Esophagus (tissue), 2 donors: Measurements from ENCODE around the gene MUC5B. TPM values are rescaled to one million over a fixed set of nuclear protein-coding genes. Genes with fewer than 3 reads are reported as not detected.

Experiments used
- H3K27ac ChIP-seq, 2 donors: one replicate each; pipeline ENCODE4 v1.5.1; 2013; ENCODE audit warnings: low read depth in 2 of 2, mild to moderate bottlenecking in 2 of 2, inconsistent platforms in 1 of 2, low read length in 1 of 2, moderate library complexity in 1 of 2
- H3K27me3 ChIP-seq, 2 donors: one replicate each; pipeline ENCODE4 v1.6.1; 2013; ENCODE audit warnings: low read length in 2 of 2, control low read depth in 1 of 2, mild to moderate bottlenecking in 1 of 2; ENCODE audit not compliant: insufficient read depth in 2 of 2, control insufficient read depth in 1 of 2
- H3K36me3 ChIP-seq, 2 donors: one replicate each; pipeline ENCODE4 v1.6.1; 2013; ENCODE audit warnings: low read length in 1 of 2; ENCODE audit not compliant: control insufficient read depth in 2 of 2, insufficient read depth in 2 of 2
- H3K4me1 ChIP-seq, 2 donors: one replicate each; pipeline ENCODE4 v1.6.1; 2013; ENCODE audit warnings: low read length in 1 of 2; ENCODE audit not compliant: control insufficient read depth in 2 of 2, insufficient read depth in 2 of 2
- H3K4me3 ChIP-seq, 2 donors: one replicate each; pipeline ENCODE4 v1.5.1; 2013; ENCODE audit warnings: low read length in 2 of 2, mild to moderate bottlenecking in 2 of 2, low read depth in 1 of 2, moderate library complexity in 1 of 2
- H3K9me3 ChIP-seq, 2 donors: one replicate each; pipeline ENCODE4 v1.6.1; 2013; ENCODE audit warnings: mild to moderate bottlenecking in 2 of 2, low read depth in 1 of 2, low read length in 1 of 2, moderate library complexity in 1 of 2; ENCODE audit not compliant: control insufficient read depth in 2 of 2, insufficient read depth in 1 of 2
- WGBS, 2 donors: extraction: QIAGEN DNeasy Blood & Tissue Kit; methylation state at CpG; one replicate each; pipeline ENCODE4 v1.1.7; 2013; 5-methylcytosine and 5-hydroxymethylcytosine counted together
- polyA plus RNA-seq, 2 donors: library from polyadenylated mRNA; stranded (reverse); fragments of 200-250 nt; gene quantifications; one replicate each; pipeline ENCODE4 v1.2.3, GENCODE V29; 2013
- donor health status: healthy with polysubstance abuse.
- donor health status: Bipolar disorder and iron deficiency.

MUC5B gene
- polyA plus RNA-seq, 2 donors: 0.18 to 0.56 TPM

- Histone ChIP-seq H3K27me3 (peaks cover 0 to under 1% of the 10 kb centered on the region in 2 donors), H3K4me3 (no peak overlapping the region), H3K36me3 (no peaks in the 10 kb centered on the region), H3K4me1 (peaks cover 3 to 10% of the 10 kb centered on the region in 2 donors), H3K27ac (no peak overlapping the region), H3K9me3 (peaks cover 0 to 3% of the 10 kb centered on the region in 2 donors)
- WGBS, 2 donors: 82% methylated on average over 29 of the region's 29 CpGs
Observed at GRCh38 chr11:1197431-1197885, 25.4 kb upstream of the MUC5B start.

- Histone ChIP-seq H3K4me3 (no peak overlapping the region), H3K4me1 (peaks cover 3 to 10% of the 10 kb centered on the region in 2 donors), H3K27me3 (peaks cover 0 to 3% of the 10 kb centered on the region in 2 donors), H3K9me3 (peaks cover 0 to 3% of the 10 kb centered on the region in 2 donors), H3K27ac (no peak overlapping the region), H3K36me3 (no peaks in the 10 kb centered on the region)
- 73 to 77% methylated on average over 33 of the region's 33 CpGs for WGBS, 2 donors
Observed at GRCh38 chr11:1197886-1198560, 24.8 kb upstream of the MUC5B start.

- no peak overlapping the region for H3K4me3 ChIP-seq
- no peak overlapping the region for H3K27ac ChIP-seq
- 65 to 67% methylated on average over 26 of the region's 26 CpGs for WGBS, 2 donors
- no peaks in the 10 kb centered on the region for H3K36me3 ChIP-seq
- H3K27me3 ChIP-seq: peaks cover 0 to 3% of the 10 kb centered on the region in 2 donors
- peaks cover 3 to 14% of the 10 kb centered on the region in 2 donors for H3K4me1 ChIP-seq
- H3K9me3 ChIP-seq: peaks cover 0 to 3% of the 10 kb centered on the region in 2 donors
Observed at GRCh38 chr11:1198561-1199240, 24.2 kb upstream of the MUC5B start.

- Histone ChIP-seq H3K9me3 (peaks cover 0 to 3% of the 10 kb centered on the region in 2 donors), H3K4me3 (no peak overlapping the region), H3K36me3 (no peaks in the 10 kb centered on the region), H3K4me1 (peaks cover 3 to 14% of the 10 kb centered on the region in 2 donors), H3K27ac (no peak overlapping the region), H3K27me3 (peaks cover 0 to 3% of the 10 kb centered on the region in 2 donors)
- 42 to 59% methylated on average over 27 of the region's 27 CpGs for WGBS, 2 donors
Observed at GRCh38 chr11:1199241-1199750, 23.6 kb upstream of the MUC5B start.

GRCh38 chr11:1199751-1200610, 22.9 kb upstream of the MUC5B start:
- peaks cover 0 to 3% of the 10 kb centered on the region in 2 donors for H3K9me3 ChIP-seq
- peaks cover 0 to 3% of the 10 kb centered on the region in 2 donors for H3K27me3 ChIP-seq
- peaks cover 3 to 14% of the 10 kb centered on the region in 2 donors for H3K4me1 ChIP-seq
- no peak overlapping the region for H3K27ac ChIP-seq
- H3K36me3 ChIP-seq: no peaks in the 10 kb centered on the region
- WGBS, 2 donors: 44 to 57% methylated on average over 41 to 47 of the region's 47 CpGs
- H3K4me3 ChIP-seq: no peak overlapping the region

- 62 to 63% methylated on average over 16 of the region's 16 CpGs for WGBS, 2 donors
- peaks cover 0 to 3% of the 10 kb centered on the region in 2 donors for H3K9me3 ChIP-seq
- no peaks in the 10 kb centered on the region for H3K36me3 ChIP-seq
- H3K4me1 ChIP-seq: peaks cover 3 to 14% of the 10 kb centered on the region in 2 donors
- H3K4me3 ChIP-seq: no peak overlapping the region
- H3K27me3 ChIP-seq: peaks cover 0 to 3% of the 10 kb centered on the region in 2 donors
- no peak overlapping the region for H3K27ac ChIP-seq
Observed at GRCh38 chr11:1200611-1201191, 22.2 kb upstream of the MUC5B start.

- Histone ChIP-seq H3K4me1 (peaks cover 3 to 14% of the 10 kb centered on the region in 2 donors), H3K9me3 (peaks cover 0 to 3% of the 10 kb centered on the region in 2 donors), H3K4me3 (no peak overlapping the region), H3K27me3 (peaks cover 0 to 3% of the 10 kb centered on the region in 2 donors), H3K36me3 (no peaks in the 10 kb centered on the region), H3K27ac (no peak overlapping the region)
- WGBS, 2 donors: 88 to 89% methylated on average over 4 of the region's 4 CpGs
Observed at GRCh38 chr11:1201395-1202153, 21.3 kb upstream of the MUC5B start.

GRCh38 chr11:1202154-1202775, 20.6 kb upstream of the MUC5B start:
- H3K9me3 ChIP-seq: peaks cover 0 to 3% of the 10 kb centered on the region in 2 donors
- H3K27ac ChIP-seq: no peak overlapping the region
- WGBS, 2 donors: 42 to 50% methylated on average over 14 to 18 of the region's 18 CpGs
- no peak overlapping the region for H3K4me3 ChIP-seq
- peaks cover 3 to 14% of the 10 kb centered on the region in 2 donors for H3K4me1 ChIP-seq
- H3K27me3 ChIP-seq: peaks cover 0 to 3% of the 10 kb centered on the region in 2 donors
- H3K36me3 ChIP-seq: no peaks in the 10 kb centered on the region
